HG02852 (cell line): Measurements from ENCODE around the gene KRTAP20-4.

Experiments
- ATAC-seq: cut with Tn5 transposase; IDR thresholded peaks from one replicate; pipeline ENCODE4 v1.9.1; 2021; ENCODE audit warnings: mild to moderate bottlenecking, moderate library complexity; ENCODE audit not compliant: unreplicated experiment

KRTAP20-4 gene

GRCh38 chr21:30646904-30647414, 26.5 kb downstream of the KRTAP20-4 start:
- ATAC-seq, result no peak

GRCh38 chr21:30652891-30653290, 32.5 kb downstream of the KRTAP20-4 start:
- no peak for ATAC-seq

- no peak for ATAC-seq
These were observed 48.3 kb downstream of the KRTAP20-4 start for GRCh38 chr21:30668776-30669175.
